Liver (tissue), 9 donors: ENCODE measurements around the gene CEP350. TPM values are rescaled to one million over a fixed set of nuclear protein-coding genes. Genes with fewer than 3 reads are reported as not detected.

Experiments
- DNase-seq: peaks from one replicate; pipeline ENCODE4 v3.0.0-alpha.2; 2017; ENCODE audit warnings: low spot score
- H3K27ac ChIP-seq, 2 donors: one replicate each; pipeline ENCODE4 v1.7.0; 2013; ENCODE audit warnings: inconsistent platforms in 2 of 2, low read length in 2 of 2, control low read depth in 1 of 2, low read depth in 1 of 2, mild to moderate bottlenecking in 1 of 2
- H3K27me3 ChIP-seq, 4 donors: one replicate each; pipeline versions ENCODE4 v1.6.1 to v1.7.0; 2013; ENCODE audit warnings: low read length in 3 of 4, inconsistent platforms in 1 of 4, mild to moderate bottlenecking in 1 of 4, moderate library complexity in 1 of 4; ENCODE audit not compliant: control insufficient read depth in 4 of 4, insufficient read depth in 4 of 4
- H3K36me3 ChIP-seq, 4 donors: one replicate each; pipeline versions ENCODE4 v1.6.1 to v1.7.0; 2013; ENCODE audit warnings: low read length in 3 of 4, mild to moderate bottlenecking in 3 of 4, low read depth in 1 of 4, moderate library complexity in 1 of 4; ENCODE audit not compliant: control insufficient read depth in 4 of 4, insufficient read depth in 3 of 4
- H3K4me1 ChIP-seq, 4 donors: one replicate each; pipeline versions ENCODE4 v1.6.1 to v1.7.0; 2013; ENCODE audit warnings: low read length in 3 of 4, mild to moderate bottlenecking in 3 of 4, moderate library complexity in 1 of 4; ENCODE audit not compliant: control insufficient read depth in 4 of 4, insufficient read depth in 4 of 4
- H3K4me3 ChIP-seq, 3 donors: one replicate each; pipeline versions ENCODE4 v1.6.1 to v1.7.0; 2013; ENCODE audit warnings: low read length in 3 of 3, control low read depth in 1 of 3, low read depth in 1 of 3, mild to moderate bottlenecking in 1 of 3
- H3K9ac ChIP-seq, 2 donors: one replicate each; pipeline ENCODE4 v1.7.0; 2013; ENCODE audit warnings: low read length in 2 of 2, mild to moderate bottlenecking in 2 of 2, moderate library complexity in 2 of 2, control low read depth in 1 of 2, low read depth in 1 of 2
- H3K9me3 ChIP-seq, 4 donors: one replicate each; pipeline versions ENCODE4 v1.6.1 to v1.7.0; 2013; ENCODE audit warnings: low read length in 3 of 4; ENCODE audit not compliant: control insufficient read depth in 4 of 4
- ATF3 ChIP-seq: IDR thresholded peaks from 2 replicates; pipeline ENCODE4 v1.6.1; 2016; ENCODE audit warnings: antibody characterized with exemption
- CTCF ChIP-seq: fragments of 150-350 bp; IDR thresholded peaks from 2 replicates; pipeline ENCODE4 v1.5.1; 2017; ENCODE audit warnings: improper control_type of control experiment, low read depth, low read length; ENCODE audit not compliant: missing input control
- EGR1 ChIP-seq, 2 donors: IDR thresholded peaks; 2 replicates each; pipeline ENCODE4 v1.6.1; 2016 to 2018; ENCODE audit warnings: antibody characterized with exemption in 2 of 2, low read depth in 2 of 2
- FOXA1 ChIP-seq: IDR thresholded peaks from 2 replicates; pipeline ENCODE4 v1.6.1; 2016; ENCODE audit warnings: antibody characterized with exemption
- FOXA2 ChIP-seq: IDR thresholded peaks from 2 replicates; pipeline ENCODE4 v1.6.1; 2016; ENCODE audit warnings: antibody characterized with exemption
- HNF4A ChIP-seq, 2 donors: conservative IDR thresholded peaks; 2 replicates each; pipeline ENCODE4 v1.6.1; 2016; ENCODE audit warnings: antibody characterized with exemption in 2 of 2, mild to moderate bottlenecking in 2 of 2
- HNF4G ChIP-seq: IDR thresholded peaks from 2 replicates; pipeline ENCODE4 v1.6.1; 2016; ENCODE audit warnings: antibody characterized with exemption
- JUND ChIP-seq, 2 donors: IDR thresholded peaks; 2 replicates each; pipeline ENCODE4 v1.6.1; 2016; ENCODE audit warnings: antibody characterized with exemption in 2 of 2
- MAX ChIP-seq: IDR thresholded peaks from 2 replicates; pipeline ENCODE4 v1.6.1; 2016; ENCODE audit warnings: antibody characterized with exemption
- NR2F2 ChIP-seq: IDR thresholded peaks from 2 replicates; pipeline ENCODE4 v1.6.1; 2016; ENCODE audit warnings: antibody characterized with exemption
- RAD21 ChIP-seq, 2 donors: IDR thresholded peaks; 2 replicates each; pipeline ENCODE4 v1.6.1; 2016; ENCODE audit warnings: antibody characterized with exemption in 2 of 2, mild to moderate bottlenecking in 2 of 2
- RXRA ChIP-seq, 2 donors: IDR thresholded peaks; 2 replicates each; pipeline ENCODE4 v1.6.1; 2017 to 2018; ENCODE audit warnings: antibody characterized with exemption in 2 of 2, mild to moderate bottlenecking in 1 of 2
- SP1 ChIP-seq: IDR thresholded peaks from 2 replicates; pipeline ENCODE4 v1.6.1; 2018; ENCODE audit warnings: antibody characterized with exemption, mild to moderate bottlenecking
- TAF1 ChIP-seq: conservative IDR thresholded peaks from 2 replicates; pipeline ENCODE4 v1.6.1; 2016; ENCODE audit warnings: antibody characterized with exemption, mild to moderate bottlenecking
- ZBTB33 ChIP-seq: IDR thresholded peaks from 2 replicates; pipeline ENCODE4 v1.6.1; 2016; ENCODE audit warnings: antibody characterized with exemption
- WGBS: extraction: QIAGEN DNeasy Blood & Tissue Kit; methylation state at CpG from one replicate; pipeline ENCODE4 v1.1.7; 2013; 5-methylcytosine and 5-hydroxymethylcytosine counted together
- polyA plus RNA-seq, 2 donors: library from polyadenylated mRNA; stranded (reverse) in 1 of 2; unstranded in 1 of 2; fragments of 200-250 nt in 1 of 2; fragments of >200 nt in 1 of 2; fragmentation: Nextera tagmentation in 1 of 2; extraction: Ambion mirVana in 1 of 2; gene quantifications; one replicate each; pipeline versions ENCODE4 v1.2.1 to v1.2.3, GENCODE V29; 2013 to 2015
- total RNA-seq, 2 donors: library from RNA; depleted of rRNA; stranded (reverse); fragments of >200 nt; gene quantifications; one replicate each; pipeline ENCODE4 v1.2.3, GENCODE V29; 2014
- donor health status: healthy.
- donor health status: healthy.
- donor health status: healthy.
- donor health status: healthy.
- donor health status: healthy.

The CEP350 gene
- total and polyA plus RNA-seq, 4 donors, result 4.5 to 49.0 (median 18.9) TPM

- Histone ChIP-seq H3K36me3 (no peaks in the 10 kb centered on the region), H3K27me3 (no peaks in the 10 kb centered on the region), H3K4me3 (no peak overlapping the region), H3K9ac (no peak overlapping the region), H3K4me1 (peaks cover 0 to 6% (median 0%) of the 10 kb centered on the region in 4 donors), H3K9me3 (no peaks in the 10 kb centered on the region), H3K27ac (no peak overlapping the region)
- DNase-seq, result no peak
- WGBS, result 73% methylated on average over 2 of the region's 2 CpGs
- no peak for TF ChIP-seq SP1
- no peak for TF ChIP-seq ZBTB33
- no peak for TF ChIP-seq RAD21 (IDR thresholded peaks at IDR 0.05)
- no peak for TF ChIP-seq FOXA2
- TF ChIP-seq HNF4A (conservative IDR thresholded peaks at IDR 0.05), result peak; percentile 41 to 66
These were observed 21.4 kb upstream of the CEP350 start for GRCh38 chr1:179933219-179933618.

- no peaks in the 10 kb centered on the region for H3K36me3 ChIP-seq
- no peaks in the 10 kb centered on the region for H3K4me1 ChIP-seq
- no peak overlapping the region for H3K9ac ChIP-seq
- TF ChIP-seq RAD21 (IDR thresholded peaks at IDR 0.05), result no peak
- no peak for TF ChIP-seq FOXA2
- no peak for TF ChIP-seq ZBTB33
- no peak for TF ChIP-seq JUND (IDR thresholded peaks at IDR 0.05)
- no peak for TF ChIP-seq CTCF
- TF ChIP-seq SP1, result no peak
- TF ChIP-seq HNF4A (conservative IDR thresholded peaks at IDR 0.05), result no peak
- no peak for DNase-seq
- H3K27ac ChIP-seq, result no peak overlapping the region
- WGBS, result 63% methylated on average over 1 of the region's 1 CpG
- H3K4me3 ChIP-seq, result no peak overlapping the region
- no peaks in the 10 kb centered on the region for H3K9me3 ChIP-seq
- H3K27me3 ChIP-seq, result no peaks in the 10 kb centered on the region
These were observed 18.6 kb upstream of the CEP350 start for GRCh38 chr1:179935909-179936496.

- Histone ChIP-seq H3K36me3 (no peaks in the 10 kb centered on the region), H3K9ac (no peak overlapping the region), H3K4me3 (no peak overlapping the region), H3K27me3 (no peaks in the 10 kb centered on the region), H3K9me3 (no peaks in the 10 kb centered on the region), H3K27ac (no peak overlapping the region), H3K4me1 (no peaks in the 10 kb centered on the region)
- no peak for DNase-seq
- no peak for TF ChIP-seq RAD21 (IDR thresholded peaks at IDR 0.05)
- no peak for TF ChIP-seq EGR1 (IDR thresholded peaks at IDR 0.05; ENCODE audit: low read depth in 2 of 2)
- TF ChIP-seq MAX, result no peak
- no peak for TF ChIP-seq SP1
- TF ChIP-seq ATF3, result no peak
- TF ChIP-seq HNF4G, result no peak
- TF ChIP-seq FOXA1, result no peak
- no peak for TF ChIP-seq ZBTB33
- TF ChIP-seq TAF1, result no peak
- no peak for TF ChIP-seq FOXA2
- no peak for TF ChIP-seq RXRA (IDR thresholded peaks at IDR 0.05)
- TF ChIP-seq NR2F2, result no peak
- no peak for TF ChIP-seq HNF4A (conservative IDR thresholded peaks at IDR 0.05)
- TF ChIP-seq JUND (IDR thresholded peaks at IDR 0.05), result no peak
- TF ChIP-seq CTCF, result no peak
These were observed 16.8 kb upstream of the CEP350 start for GRCh38 chr1:179937668-179938254.
